ENCODE data around the gene KLHL29. TPM values are rescaled to one million over a fixed set of nuclear protein-coding genes. Genes with fewer than 3 reads are reported as not detected.

The KLHL29 gene
- total and polyA plus RNA-seq, 4 donors = 0.29 to 2.3 (median 0.68) TPM

GRCh38 chr2:23685706-23686105 lies 300.7 kb downstream of the KLHL29 start:
- Histone ChIP-seq H3K4me3 (ENCODE audit: low read depth in 1 of 3, low read length in 3 of 3) (no peak overlapping the region), H3K27ac (ENCODE audit: low read depth in 1 of 2, low read length in 2 of 2) (no peak overlapping the region), H3K36me3 (ENCODE audit: control insufficient read depth in 4 of 4, insufficient read depth in 3 of 4, low read depth in 1 of 4, low read length in 3 of 4) (no peaks in the 10 kb centered on the region), H3K9me3 (ENCODE audit: control insufficient read depth in 4 of 4, low read length in 3 of 4) (no peaks in the 10 kb centered on the region), H3K9ac (ENCODE audit: low read depth in 1 of 2, low read length in 2 of 2) (no peak overlapping the region), H3K27me3 (ENCODE audit: control insufficient read depth in 4 of 4, insufficient read depth in 4 of 4, low read length in 3 of 4) (no peaks in the 10 kb centered on the region), H3K4me1 (ENCODE audit: control insufficient read depth in 4 of 4, insufficient read depth in 4 of 4, low read length in 3 of 4) (no peaks in the 10 kb centered on the region)
- WGBS = 92% methylated on average over 9 of the region's 9 CpGs
- TF ChIP-seq HNF4G (IDR thresholded peaks at IDR 0.05) (no peak), REST (IDR thresholded peaks at IDR 0.05) (no peak), MAX (IDR thresholded peaks at IDR 0.05) (no peak), FOXA2 (IDR thresholded peaks at IDR 0.05) (no peak), NR2F2 (IDR thresholded peaks at IDR 0.05) (no peak), TAF1 (conservative IDR thresholded peaks at IDR 0.05) (no peak), EGR1 (IDR thresholded peaks at IDR 0.05; ENCODE audit: low read depth in 2 of 2) (no peak), SP1 (IDR thresholded peaks at IDR 0.05) (no peak), RXRA (IDR thresholded peaks at IDR 0.05) (no peak), FOXA1 (IDR thresholded peaks at IDR 0.05) (no peak), ZBTB33 (IDR thresholded peaks at IDR 0.05) (no peak), YY1 (IDR thresholded peaks at IDR 0.05) (no peak), GABPA (IDR thresholded peaks at IDR 0.05 in 1 of 2, conservative IDR thresholded peaks at IDR 0.05 in 1 of 2) (no peak), ATF3 (IDR thresholded peaks at IDR 0.05) (no peak), CTCF (IDR thresholded peaks at IDR 0.05; ENCODE audit: low read depth, low read length, missing input control) (no peak), HNF4A (conservative IDR thresholded peaks at IDR 0.05) (no peak)
- DNase-seq (ENCODE audit: low spot score) = no peak

Measured in liver (tissue), 9 donors.